ENCODE results near the gene CDK5.
"Not testable (repeated sequence)": the region's sequence is repeated elsewhere in the genome, so short reads cannot be mapped to it uniquely, and the experiment has no call there.

CDK5 gene

GRCh38 chr7:151048911-151049463, 8.7 kb downstream of the CDK5 start:
- no peak for TF ChIP-seq POU2F2 (IDR thresholded peaks at IDR 0.05; ENCODE audit: low read depth, low read length)
- no peak for TF ChIP-seq SPI1 (IDR thresholded peaks at IDR 0.05; ENCODE audit: low read depth, low read length)
- TF ChIP-seq POLR2AphosphoS5 (IDR thresholded peaks at IDR 0.05; ENCODE audit: low read depth, low read length), result no peak
- no peak for TF ChIP-seq PAX5 (IDR thresholded peaks at IDR 0.05; ENCODE audit: insufficient read depth, low read length, severe bottlenecking)
- no peak for TF ChIP-seq POLR2A (IDR thresholded peaks at IDR 0.05; ENCODE audit: low read depth, low read length)
- TF ChIP-seq TAF1 (IDR thresholded peaks at IDR 0.05; ENCODE audit: low read depth, low read length), result no peak
- no peak for FAIRE-seq
- no peak for DNase-seq (ENCODE audit: insufficient read length, low spot score)

GRCh38 chr7:151047976-151048815, 9.5 kb downstream of the CDK5 start, which contains the start of gene ASIC3:
TSS of gene ASIC3 (plus strand) at chr7:151048531. CDS start at chr7:151048886, 355 bp downstream.
- FAIRE-seq (no peak), DNase-seq (ENCODE audit: insufficient read length, low spot score) (no peak)
- TF ChIP-seq POLR2AphosphoS5 (IDR thresholded peaks at IDR 0.05; ENCODE audit: low read depth, low read length) (no peak), TAF1 (IDR thresholded peaks at IDR 0.05; ENCODE audit: low read depth, low read length) (no peak), SPI1 (IDR thresholded peaks at IDR 0.05; ENCODE audit: low read depth, low read length) (no peak), POLR2A (IDR thresholded peaks at IDR 0.05; ENCODE audit: low read depth, low read length) (no peak), POU2F2 (IDR thresholded peaks at IDR 0.05; ENCODE audit: low read depth, low read length) (no peak), PAX5 (IDR thresholded peaks at IDR 0.05; ENCODE audit: insufficient read depth, low read length, severe bottlenecking) (no peak)

GRCh38 chr7:151046603-151047573, 10.8 kb downstream of the CDK5 start:
- FAIRE-seq (no peak), DNase-seq (ENCODE audit: insufficient read length, low spot score) (no peak)
- no peak for TF ChIP-seq TAF1 (IDR thresholded peaks at IDR 0.05; ENCODE audit: low read depth, low read length)

GRCh38 chr7:151045967-151046366, 11.7 kb downstream of the CDK5 start:
- TF ChIP-seq SPI1 (IDR thresholded peaks at IDR 0.05; ENCODE audit: low read depth, low read length), result no peak
- no peak for TF ChIP-seq POLR2AphosphoS5 (IDR thresholded peaks at IDR 0.05; ENCODE audit: low read depth, low read length)
- no peak for TF ChIP-seq POU2F2 (IDR thresholded peaks at IDR 0.05; ENCODE audit: low read depth, low read length)
- TF ChIP-seq PAX5 (IDR thresholded peaks at IDR 0.05; ENCODE audit: insufficient read depth, low read length, severe bottlenecking), result no peak
- TF ChIP-seq POLR2A (IDR thresholded peaks at IDR 0.05; ENCODE audit: low read depth, low read length), result no peak
- no peak for TF ChIP-seq TAF1 (IDR thresholded peaks at IDR 0.05; ENCODE audit: low read depth, low read length)
- FAIRE-seq, result no peak
- no peak for DNase-seq (ENCODE audit: insufficient read length, low spot score)

GRCh38 chr7:151045262-151045661, 12.4 kb downstream of the CDK5 start:
- no peak for DNase-seq (ENCODE audit: insufficient read length, low spot score)
- TF ChIP-seq POLR2AphosphoS5 (IDR thresholded peaks at IDR 0.05; ENCODE audit: low read depth, low read length) (no peak), SPI1 (IDR thresholded peaks at IDR 0.05; ENCODE audit: low read depth, low read length) (no peak), TAF1 (IDR thresholded peaks at IDR 0.05; ENCODE audit: low read depth, low read length) (no peak), POLR2A (IDR thresholded peaks at IDR 0.05; ENCODE audit: low read depth, low read length) (no peak), POU2F2 (IDR thresholded peaks at IDR 0.05; ENCODE audit: low read depth, low read length) (no peak), PAX5 (IDR thresholded peaks at IDR 0.05; ENCODE audit: insufficient read depth, low read length, severe bottlenecking) (no peak)
- FAIRE-seq, result no peak

- no peak for TF ChIP-seq POLR2AphosphoS5 (IDR thresholded peaks at IDR 0.05; ENCODE audit: low read depth, low read length)
- FAIRE-seq, result no peak
- no peak for DNase-seq (ENCODE audit: insufficient read length, low spot score)
Observed at GRCh38 chr7:151043959-151044358, 13.7 kb downstream of the CDK5 start.

- not testable (repeated sequence) for FAIRE-seq; DNase-seq (ENCODE audit: insufficient read length, low spot score)
Observed at GRCh38 chr7:151043449-151043848, 14.2 kb downstream of the CDK5 start.

GRCh38 chr7:151040616-151041375, 16.9 kb downstream of the CDK5 start:
- FAIRE-seq (no peak), DNase-seq (ENCODE audit: insufficient read length, low spot score) (no peak)
- no peak for TF ChIP-seq SPI1 (IDR thresholded peaks at IDR 0.05; ENCODE audit: low read depth, low read length)
- no peak for TF ChIP-seq POLR2A (IDR thresholded peaks at IDR 0.05; ENCODE audit: low read depth, low read length)
- TF ChIP-seq POU2F2 (IDR thresholded peaks at IDR 0.05; ENCODE audit: low read depth, low read length), result no peak
- no peak for TF ChIP-seq PAX5 (IDR thresholded peaks at IDR 0.05; ENCODE audit: insufficient read depth, low read length, severe bottlenecking)
- TF ChIP-seq POLR2AphosphoS5 (IDR thresholded peaks at IDR 0.05; ENCODE audit: low read depth, low read length), result no peak
- TF ChIP-seq TAF1 (IDR thresholded peaks at IDR 0.05; ENCODE audit: low read depth, low read length), result no peak

- FAIRE-seq, result no peak
- no peak for TF ChIP-seq PAX5 (IDR thresholded peaks at IDR 0.05; ENCODE audit: insufficient read depth, low read length, severe bottlenecking)
- no peak for TF ChIP-seq POLR2AphosphoS5 (IDR thresholded peaks at IDR 0.05; ENCODE audit: low read depth, low read length)
- DNase-seq (ENCODE audit: insufficient read length, low spot score), result no peak
Observed at GRCh38 chr7:151039850-151040548, 17.7 kb downstream of the CDK5 start.
